KG1 (cell line): Measurements from ENCODE around the gene PDXDC1.
"Not testable (repeated sequence)": the region's sequence is repeated elsewhere in the genome, so short reads cannot be mapped to it uniquely, and the experiment has no call there.

Experiments
- DNase-seq: peaks from one replicate; lab custom pipeline; 2025; lab: John Stamatoyannopoulos, UW

Gene PDXDC1

GRCh38 chr16:15012941-15013340, 38.1 kb downstream of the PDXDC1 start:
- DNase-seq, result not testable (repeated sequence)

- DNase-seq, result not testable (repeated sequence)
Observed at GRCh38 chr16:15015671-15016070, 40.8 kb downstream of the PDXDC1 start.

- not testable (repeated sequence) for DNase-seq
Observed at GRCh38 chr16:15016354-15016753, 41.5 kb downstream of the PDXDC1 start.

- DNase-seq, result not testable (repeated sequence)
Observed at GRCh38 chr16:15016951-15017580, 42.2 kb downstream of the PDXDC1 start.

GRCh38 chr16:15021429-15021828, 46.6 kb downstream of the PDXDC1 start:
- DNase-seq, result not testable (repeated sequence)

GRCh38 chr16:15022194-15022593, 47.4 kb downstream of the PDXDC1 start:
- not testable (repeated sequence) for DNase-seq

GRCh38 chr16:15023381-15024077, 48.7 kb downstream of the PDXDC1 start:
- DNase-seq, result not testable (repeated sequence)

- not testable (repeated sequence) for DNase-seq
Observed at GRCh38 chr16:15024858-15025199, 50.0 kb downstream of the PDXDC1 start.

- not testable (repeated sequence) for DNase-seq
Observed at GRCh38 chr16:15025234-15025951, 50.6 kb downstream of the PDXDC1 start.

GRCh38 chr16:15027051-15027450, 52.2 kb downstream of the PDXDC1 start:
- DNase-seq, result not testable (repeated sequence)

- DNase-seq, result not testable (repeated sequence)
Observed at GRCh38 chr16:15027503-15028344, 52.9 kb downstream of the PDXDC1 start.

- not testable (repeated sequence) for DNase-seq
Observed at GRCh38 chr16:15028345-15028715, 53.5 kb downstream of the PDXDC1 start.

GRCh38 chr16:15028801-15029698, 54.2 kb downstream of the PDXDC1 start:
- not testable (repeated sequence) for DNase-seq

- not testable (repeated sequence) for DNase-seq
Observed at GRCh38 chr16:15029749-15030148, 54.9 kb downstream of the PDXDC1 start.

GRCh38 chr16:15031179-15031578, 56.4 kb downstream of the PDXDC1 start:
- peak; percentile 73 for DNase-seq

GRCh38 chr16:15031586-15031985, 56.8 kb downstream of the PDXDC1 start:
- no peak for DNase-seq

- no peak for DNase-seq
Observed at GRCh38 chr16:15032547-15033308, 57.9 kb downstream of the PDXDC1 start.

- DNase-seq, result no peak
Observed at GRCh38 chr16:15033309-15033707, 58.5 kb downstream of the PDXDC1 start.

GRCh38 chr16:15034266-15035162, 59.7 kb downstream of the PDXDC1 start:
- DNase-seq, result no peak
